MM.1S (cell line): ENCODE measurements around the gene DIS3L2.

Experiments used
- CTCF ChIP-seq: fragments of 300-600 bp; sonication (generic); IDR thresholded peaks from 2 replicates; pipeline ENCODE4 v1.5.1; 2016; ENCODE audit warnings: antibody characterized with exemption, low read length, mixed read lengths
- EZH2 ChIP-seq: fragments of 300-600 bp; sonication (generic); optimal IDR thresholded peaks from 2 replicates; pipeline ENCODE3; 2017; ENCODE audit warnings: low read depth, mild to moderate bottlenecking, antibody characterized with exemption, low read length, mixed read lengths

GRCh38 chr2:231935815-231936214, 25.7 kb upstream of the DIS3L2 start:
- TF ChIP-seq CTCF (no peak), EZH2 (no peak)
